Esophagus muscularis mucosa (tissue), 4 donors: Measurements from ENCODE around the gene SUV39H1.

Source experiments
- EP300 ChIP-seq: sonication (generic); formaldehyde crosslinking; IDR thresholded peaks from one replicate; pipeline ENCODE4 v1.6.1; 2017; ENCODE audit warnings: antibody characterized with exemption
- POLR2A ChIP-seq: fragments of 450-650 bp; IDR thresholded peaks from one replicate; pipeline ENCODE4 v1.6.1; 2017; ENCODE audit warnings: antibody characterized with exemption, moderate library complexity, mild to moderate bottlenecking, low read depth
- TF ChIP-seq, protein P1 (sequence below), 3 experiments: fragments of 200-600 bp in 2 of 3; fragments of 450-650 bp in 1 of 3; sonication (generic) in 2 of 3; IDR thresholded peaks; one replicate each; pipeline ENCODE4 v1.5.1; 2017 to 2019; ENCODE audit warnings: antibody characterized with exemption in 3 of 3, mild to moderate bottlenecking in 2 of 3, moderate library complexity in 1 of 3

- no peak for TF ChIP-seq POLR2A
- TF ChIP-seq, protein P1, sequence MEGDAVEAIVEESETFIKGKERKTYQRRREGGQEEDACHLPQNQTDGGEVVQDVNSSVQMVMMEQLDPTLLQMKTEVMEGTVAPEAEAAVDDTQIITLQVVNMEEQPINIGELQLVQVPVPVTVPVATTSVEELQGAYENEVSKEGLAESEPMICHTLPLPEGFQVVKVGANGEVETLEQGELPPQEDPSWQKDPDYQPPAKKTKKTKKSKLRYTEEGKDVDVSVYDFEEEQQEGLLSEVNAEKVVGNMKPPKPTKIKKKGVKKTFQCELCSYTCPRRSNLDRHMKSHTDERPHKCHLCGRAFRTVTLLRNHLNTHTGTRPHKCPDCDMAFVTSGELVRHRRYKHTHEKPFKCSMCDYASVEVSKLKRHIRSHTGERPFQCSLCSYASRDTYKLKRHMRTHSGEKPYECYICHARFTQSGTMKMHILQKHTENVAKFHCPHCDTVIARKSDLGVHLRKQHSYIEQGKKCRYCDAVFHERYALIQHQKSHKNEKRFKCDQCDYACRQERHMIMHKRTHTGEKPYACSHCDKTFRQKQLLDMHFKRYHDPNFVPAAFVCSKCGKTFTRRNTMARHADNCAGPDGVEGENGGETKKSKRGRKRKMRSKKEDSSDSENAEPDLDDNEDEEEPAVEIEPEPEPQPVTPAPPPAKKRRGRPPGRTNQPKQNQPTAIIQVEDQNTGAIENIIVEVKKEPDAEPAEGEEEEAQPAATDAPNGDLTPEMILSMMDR (IDR thresholded peaks at IDR 0.05), result no peak
- no peak for TF ChIP-seq EP300
Measured at GRCh38 chrX:48676893-48677270, 19.7 kb upstream of the SUV39H1 start.
